Activated T-helper 9 cell treated with anti-CD3 and anti-CD28 coated beads, Interleukin-2, amount 50 U/mL, for 16 hours (primary cell): Measurements from ENCODE around the gene RNF32.
"Not testable (repeated sequence)": the region's sequence is repeated elsewhere in the genome, so short reads cannot be mapped to it uniquely, and the experiment has no call there.

Experiments
- DNase-seq: peaks from one replicate; pipeline ENCODE4 v3.0.0-alpha.2; 2020; ENCODE audit warnings: low read depth

The RNF32 gene

GRCh38 chr7:156614434-156615264, 25.9 kb upstream of the RNF32 start:
- no peak for DNase-seq

DNA sequence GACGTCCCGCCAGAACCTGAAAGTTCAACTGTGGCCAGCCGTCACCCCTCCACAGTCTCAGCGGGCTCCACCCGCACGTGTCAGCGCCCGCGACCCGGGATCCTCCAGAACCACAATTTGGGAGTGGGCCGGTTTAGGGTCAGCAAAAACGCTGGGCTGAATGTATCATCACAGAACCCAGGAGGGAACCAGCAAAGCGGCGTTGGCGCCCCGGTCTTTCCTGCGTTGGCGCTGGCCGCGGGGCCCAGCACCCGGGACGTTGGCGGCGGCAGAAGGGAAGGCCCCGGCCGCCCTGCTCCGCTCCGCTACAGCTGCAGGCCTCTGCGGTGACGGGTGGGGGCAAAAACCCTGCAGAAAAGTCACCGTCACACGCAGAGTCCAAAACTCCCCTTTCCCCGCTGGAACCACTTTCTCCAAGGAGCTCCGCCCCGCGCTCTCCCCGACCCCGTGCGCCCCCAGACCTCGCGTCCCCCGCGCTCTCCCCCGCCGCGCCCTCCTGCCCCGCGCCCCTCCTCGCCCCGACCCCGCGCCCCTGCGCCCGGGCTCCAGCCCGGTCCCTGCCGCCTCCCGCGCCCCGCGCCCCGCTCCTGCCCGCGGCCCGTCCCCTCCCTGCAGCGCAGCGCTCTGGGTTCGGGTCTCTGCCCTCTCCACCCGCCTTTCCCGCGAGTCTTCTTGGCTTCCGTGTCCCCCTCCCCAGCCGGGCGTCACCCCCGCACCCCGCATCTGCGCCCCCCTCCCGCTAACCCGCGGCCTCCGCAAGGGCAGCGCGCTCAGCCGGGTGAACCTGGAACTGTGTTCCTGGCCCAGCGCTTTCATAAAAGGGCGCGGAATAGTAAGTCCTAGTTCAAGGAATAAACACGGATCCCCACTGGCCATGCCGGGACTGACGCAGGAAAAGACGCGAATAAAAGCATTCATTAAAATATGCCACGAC, 24.0 kb upstream of the RNF32 start:
- no peak for DNase-seq

DNA sequence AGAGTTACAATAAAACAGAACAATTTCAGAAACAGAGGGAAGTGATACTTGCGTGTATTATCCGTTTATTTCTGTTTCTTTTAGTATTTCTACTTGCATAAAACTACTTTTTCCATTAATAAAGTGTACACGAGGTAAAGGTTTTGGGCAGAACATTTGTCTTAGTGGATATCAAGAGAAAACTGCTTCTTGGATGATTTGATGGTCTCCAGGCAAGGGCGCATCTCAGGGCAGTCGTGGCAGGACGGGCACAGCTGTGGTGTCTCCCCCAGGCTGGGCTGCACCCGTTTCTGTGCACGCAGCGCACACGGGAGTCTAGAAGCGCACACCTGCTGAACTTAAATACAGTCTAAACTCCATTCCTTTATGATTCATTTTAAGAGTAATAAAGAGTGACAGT, 23.4 kb upstream of the RNF32 start:
- DNase-seq, result no peak

- DNase-seq, result no peak
Measured at GRCh38 chr7:156618078-156618779, 22.3 kb upstream of the RNF32 start.

- no peak for DNase-seq
Measured at GRCh38 chr7:156618780-156619367, 21.7 kb upstream of the RNF32 start.

GRCh38 chr7:156619488-156620290, 20.9 kb upstream of the RNF32 start:
- not testable (repeated sequence) for DNase-seq

DNA sequence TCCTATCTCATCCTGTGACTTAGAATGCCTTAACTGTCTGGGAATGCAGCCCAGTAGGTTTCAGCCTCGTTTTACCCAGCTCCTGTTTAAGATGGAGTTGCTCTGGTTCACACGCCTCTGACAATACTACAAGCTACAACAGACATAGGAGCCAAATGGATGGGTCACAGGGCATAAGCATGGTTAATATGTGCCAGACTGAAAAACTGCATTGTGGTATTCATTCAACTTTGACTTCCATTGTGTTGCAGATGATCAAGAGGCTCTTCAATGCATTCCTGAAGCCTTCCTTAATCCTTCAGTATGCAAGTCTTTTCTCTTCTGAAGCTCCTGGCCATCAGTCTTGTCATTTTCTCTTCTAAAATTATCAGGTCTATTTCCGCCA, 20.3 kb upstream of the RNF32 start:
- no peak for DNase-seq

GRCh38 chr7:156621652-156622051, 18.9 kb upstream of the RNF32 start:
- no peak for DNase-seq

GRCh38 chr7:156625580-156625979, 15.0 kb upstream of the RNF32 start:
- DNase-seq, result no peak

DNA sequence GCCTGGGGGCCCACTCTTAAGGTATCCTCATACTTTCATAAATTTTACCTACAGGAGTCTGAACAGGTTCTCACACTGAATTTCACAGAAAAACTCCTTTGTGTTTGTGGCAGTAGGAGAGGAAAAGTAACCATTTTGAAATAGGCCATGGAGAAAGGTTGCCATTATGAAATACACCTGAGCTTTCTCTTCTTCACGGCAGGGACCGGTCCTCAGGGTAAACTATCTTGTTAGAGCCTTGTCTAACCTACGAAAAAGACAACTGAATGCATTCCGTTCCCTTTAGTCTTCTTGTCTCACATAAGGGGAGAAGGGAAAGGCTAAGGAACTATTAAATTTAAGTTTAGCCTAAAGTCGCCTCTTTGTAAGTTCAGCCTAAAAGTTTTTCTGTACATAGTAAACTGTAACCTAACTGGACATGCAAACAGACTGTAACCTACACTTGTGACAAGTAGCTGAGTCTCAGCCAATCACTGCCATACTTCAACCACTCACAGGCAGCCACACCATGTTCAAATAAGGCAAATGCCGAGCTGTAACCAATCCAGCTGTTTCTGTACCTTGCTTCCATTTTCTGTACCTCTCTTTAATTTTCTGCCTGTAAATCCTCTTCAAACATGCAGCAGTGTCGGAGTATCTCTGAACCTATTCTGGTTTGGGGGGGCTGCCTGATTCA, 14.2 kb upstream of the RNF32 start:
- DNase-seq, result no peak

- no peak for DNase-seq
Measured at GRCh38 chr7:156628562-156628961, 12.0 kb upstream of the RNF32 start.

DNA sequence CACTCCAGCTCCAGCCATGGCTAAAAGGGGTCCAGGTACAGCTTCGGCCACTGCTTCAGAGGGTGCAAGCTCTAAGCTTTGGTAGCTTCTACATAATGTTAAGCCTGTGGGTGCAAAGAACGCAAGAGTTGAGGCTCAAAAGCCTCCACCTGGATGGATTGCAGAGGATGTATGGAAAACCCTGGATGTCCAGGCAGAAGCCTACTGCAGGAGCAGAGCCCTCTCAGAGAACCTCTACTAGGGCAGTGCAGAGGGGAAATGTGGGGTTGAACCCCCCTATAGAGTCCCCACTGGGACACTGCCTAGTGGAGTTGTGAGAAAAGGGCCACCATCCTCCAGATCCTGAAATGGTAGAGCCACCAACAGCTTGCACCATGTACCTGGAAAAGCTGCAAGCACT, 10.7 kb upstream of the RNF32 start:
- no peak for DNase-seq

DNA sequence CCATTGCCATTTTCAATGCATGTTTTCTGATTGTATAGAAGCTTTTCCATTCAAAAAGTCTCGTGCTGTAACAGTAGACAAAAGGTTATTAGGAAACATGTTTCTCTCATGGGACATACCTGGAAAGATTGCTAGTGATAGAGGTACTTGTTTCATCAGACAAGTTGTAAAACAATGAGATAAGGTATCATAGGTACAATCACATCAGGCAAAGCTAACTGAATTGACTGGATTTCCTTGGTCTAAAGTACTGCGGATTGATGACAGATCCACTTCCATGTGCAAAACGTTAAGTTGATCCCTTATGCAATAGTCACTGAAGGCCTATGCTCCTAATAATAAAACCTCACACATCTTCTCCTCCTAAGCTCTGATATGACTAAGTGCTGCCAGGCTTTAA, 6.5 kb upstream of the RNF32 start:
- no peak for DNase-seq

- DNase-seq, result no peak
Measured at GRCh38 chr7:156635529-156636385, 4.8 kb upstream of the RNF32 start.

GRCh38 chr7:156637093-156637492, 3.5 kb upstream of the RNF32 start:
- not testable (repeated sequence) for DNase-seq

DNA sequence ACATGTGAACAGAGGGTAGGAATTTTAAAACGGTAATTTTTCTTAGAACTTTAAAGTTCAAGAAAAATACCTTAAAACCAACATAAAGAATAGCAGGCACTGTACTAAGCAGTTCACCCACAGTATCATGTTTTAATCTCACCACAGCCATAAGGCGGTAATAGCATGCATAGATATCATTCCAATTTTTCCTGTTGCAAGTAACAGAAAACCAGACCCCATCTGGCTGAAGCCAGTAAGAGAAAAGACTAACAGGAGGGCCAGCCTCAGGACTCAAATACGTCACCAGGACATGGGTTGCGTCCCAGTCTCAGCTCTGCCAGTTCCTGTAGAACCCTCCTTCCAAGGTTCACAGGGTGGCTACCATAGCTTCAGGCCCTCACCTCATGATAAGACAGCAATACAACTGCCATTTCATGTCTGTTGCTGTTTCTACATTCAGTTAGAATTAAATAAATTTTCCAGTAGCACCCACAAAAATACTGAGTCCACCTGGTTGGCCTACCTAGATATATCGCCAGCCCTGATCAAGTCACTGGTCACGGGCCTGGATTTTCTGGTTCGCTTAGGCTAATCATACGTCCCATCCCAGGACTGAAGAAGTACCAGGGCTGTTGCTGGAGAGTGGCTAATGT, 2.0 kb upstream of the RNF32 start:
- no peak for DNase-seq

GRCh38 chr7:156639426-156640256, 933 bp upstream of the RNF32 start:
- no peak for DNase-seq

- DNase-seq, result peak; percentile 21
Measured at GRCh38 chr7:156640949-156641485, 443 bp downstream of the RNF32 start.
